Astrocyte (in vitro differentiated cells and primary cell): ENCODE results near the gene IQGAP3. TPM values are rescaled to one million over a fixed set of nuclear protein-coding genes. Genes with fewer than 3 reads are reported as not detected.
A peak's percentile ranks its signal among the peaks of the same experiment; 100 is the strongest.

ENCODE experiments used
- DNase-seq: peaks from one replicate; pipeline ENCODE4 v3.0.0-alpha.2; 2010; ENCODE audit warnings: low read depth
- FAIRE-seq: peaks from 2 replicates; lab custom pipeline; 2011; peaks lifted over from hg19 to GRCh38; lab: Jason Lieb, UNC
- H2AFZ ChIP-seq: 2 replicates; pipeline ENCODE4 v1.6.0; 2012; ENCODE audit warnings: low read depth, low read length, inconsistent platforms
- H3K27ac ChIP-seq: 2 replicates; pipeline ENCODE4 v1.5.1; 2011; ENCODE audit warnings: low read depth, low read length, inconsistent platforms
- H3K27me3 ChIP-seq: 2 replicates; pipeline ENCODE4 v1.6.0; 2011; ENCODE audit warnings: low read length, inconsistent platforms; ENCODE audit not compliant: insufficient read depth
- H3K36me3 ChIP-seq: 2 replicates; pipeline ENCODE4 v1.5.1; 2011; ENCODE audit warnings: low read length, inconsistent platforms; ENCODE audit not compliant: insufficient read depth
- H3K4me1 ChIP-seq: 2 replicates; pipeline ENCODE4 v1.5.1; 2011; ENCODE audit warnings: low read length, inconsistent platforms; ENCODE audit not compliant: insufficient read depth
- H3K4me2 ChIP-seq: 2 replicates; pipeline ENCODE4 v1.6.0; 2012; ENCODE audit warnings: low read length, inconsistent platforms
- H3K4me3 ChIP-seq: 2 replicates; pipeline ENCODE4 v1.5.1; 2011; ENCODE audit warnings: low read depth, mild to moderate bottlenecking, low read length, inconsistent platforms; ENCODE audit not compliant: insufficient read depth
- H3K79me2 ChIP-seq: 2 replicates; pipeline ENCODE4 v1.6.0; 2012; ENCODE audit warnings: mild to moderate bottlenecking, low read length, inconsistent platforms; ENCODE audit not compliant: insufficient read depth
- H3K9ac ChIP-seq: 2 replicates; pipeline ENCODE4 v1.6.0; 2012; ENCODE audit warnings: mild to moderate bottlenecking, low read length, inconsistent platforms
- H3K9me3 ChIP-seq: 2 replicates; pipeline ENCODE4 v1.5.1; 2012; ENCODE audit warnings: low read depth, mild to moderate bottlenecking, low read length, inconsistent platforms; ENCODE audit not compliant: insufficient read depth
- H4K20me1 ChIP-seq: 2 replicates; pipeline ENCODE4 v1.6.0; 2012; ENCODE audit warnings: low read length, inconsistent platforms; ENCODE audit not compliant: insufficient read depth
- H3K27ac Mint-ChIP-seq: one replicate; pipeline ENCODE4 v1.8.0; 2021; ENCODE audit warnings: mild to moderate bottlenecking, mixed read lengths; ENCODE audit not compliant: unreplicated experiment
- H3K27me3 Mint-ChIP-seq: one replicate; pipeline ENCODE4 v1.8.0; 2021; ENCODE audit warnings: low read depth, mixed read lengths; ENCODE audit not compliant: unreplicated experiment
- H3K36me3 Mint-ChIP-seq: one replicate; pipeline ENCODE4 v1.8.0; 2021; ENCODE audit warnings: low read depth, mixed read lengths; ENCODE audit not compliant: unreplicated experiment
- H3K4me1 Mint-ChIP-seq: one replicate; pipeline ENCODE4 v1.8.0; 2021; ENCODE audit warnings: low read depth, mixed read lengths; ENCODE audit not compliant: unreplicated experiment
- H3K4me3 Mint-ChIP-seq: one replicate; pipeline ENCODE4 v1.8.0; 2021; ENCODE audit warnings: mild to moderate bottlenecking, moderate library complexity, mixed read lengths; ENCODE audit not compliant: unreplicated experiment
- H3K9me3 Mint-ChIP-seq: one replicate; pipeline ENCODE4 v1.8.0; 2021; ENCODE audit warnings: mild to moderate bottlenecking, mixed read lengths; ENCODE audit not compliant: unreplicated experiment
- EZH2 ChIP-seq: IDR thresholded peaks from 2 replicates; pipeline ENCODE4 v1.6.1; 2012; ENCODE audit warnings: mild to moderate bottlenecking, low read length, inconsistent platforms; ENCODE audit not compliant: insufficient read depth
- total RNA-seq: library from RNA; stranded (reverse); gene quantifications from 2 replicates; pipeline ENCODE4 v1.2.1, GENCODE V29; 2021
- TF ChIP-seq, protein P1 (sequence below): IDR thresholded peaks from 2 replicates; pipeline ENCODE4 v1.5.1; 2011; ENCODE audit warnings: low read depth, mild to moderate bottlenecking, inconsistent platforms, low read length, moderate library complexity; ENCODE audit not compliant: insufficient read depth

IQGAP3 gene
- total RNA-seq, 1 donor from 2014 or later = 2.2 TPM

DNA sequence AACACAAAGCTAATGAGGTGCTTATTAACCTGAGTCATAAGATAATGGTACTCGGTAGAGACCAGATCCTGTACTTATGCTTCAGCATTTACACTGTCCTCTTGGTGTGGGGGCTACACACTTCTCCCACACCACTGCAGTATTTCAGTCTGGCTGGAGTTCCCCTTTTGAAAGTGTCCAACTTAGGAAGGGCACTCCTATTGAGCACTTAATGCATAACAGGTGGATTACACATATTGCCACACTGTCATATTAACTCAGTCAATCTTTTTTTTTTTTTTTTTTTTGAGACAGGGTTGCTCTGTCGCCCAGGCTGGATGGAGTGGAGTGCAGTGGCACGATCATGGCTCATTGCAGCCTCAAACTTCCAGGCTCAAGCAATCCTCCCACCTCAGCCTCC is 27.4 kb upstream of the IQGAP3 start:
- peak overlapping the region; percentile 87 for H3K4me2 ChIP-seq
- no peaks in the 10 kb centered on the region for H3K27me3 ChIP-seq
- H4K20me1 ChIP-seq = peaks cover 28% of the 10 kb centered on the region
- Mint-ChIP-seq H3K27ac (no peak overlapping the region), H3K4me3 (no peak overlapping the region), H3K27me3 (no peaks in the 10 kb centered on the region), H3K4me1 (peaks cover 8% of the 10 kb centered on the region), H3K9me3 (no peaks in the 10 kb centered on the region), H3K36me3 (peaks cover 19% of the 10 kb centered on the region)
- TF ChIP-seq, protein P1, sequence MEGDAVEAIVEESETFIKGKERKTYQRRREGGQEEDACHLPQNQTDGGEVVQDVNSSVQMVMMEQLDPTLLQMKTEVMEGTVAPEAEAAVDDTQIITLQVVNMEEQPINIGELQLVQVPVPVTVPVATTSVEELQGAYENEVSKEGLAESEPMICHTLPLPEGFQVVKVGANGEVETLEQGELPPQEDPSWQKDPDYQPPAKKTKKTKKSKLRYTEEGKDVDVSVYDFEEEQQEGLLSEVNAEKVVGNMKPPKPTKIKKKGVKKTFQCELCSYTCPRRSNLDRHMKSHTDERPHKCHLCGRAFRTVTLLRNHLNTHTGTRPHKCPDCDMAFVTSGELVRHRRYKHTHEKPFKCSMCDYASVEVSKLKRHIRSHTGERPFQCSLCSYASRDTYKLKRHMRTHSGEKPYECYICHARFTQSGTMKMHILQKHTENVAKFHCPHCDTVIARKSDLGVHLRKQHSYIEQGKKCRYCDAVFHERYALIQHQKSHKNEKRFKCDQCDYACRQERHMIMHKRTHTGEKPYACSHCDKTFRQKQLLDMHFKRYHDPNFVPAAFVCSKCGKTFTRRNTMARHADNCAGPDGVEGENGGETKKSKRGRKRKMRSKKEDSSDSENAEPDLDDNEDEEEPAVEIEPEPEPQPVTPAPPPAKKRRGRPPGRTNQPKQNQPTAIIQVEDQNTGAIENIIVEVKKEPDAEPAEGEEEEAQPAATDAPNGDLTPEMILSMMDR = no peak
- TF ChIP-seq EZH2 = no peak
- no peak for DNase-seq
- H3K36me3 ChIP-seq = peaks cover 32% of the 10 kb centered on the region
- H3K9me3 ChIP-seq = no peaks in the 10 kb centered on the region
- H3K4me1 ChIP-seq = peaks cover 8% of the 10 kb centered on the region
- H3K4me3 ChIP-seq = no peak overlapping the region
- peaks cover 32% of the 10 kb centered on the region for H3K79me2 ChIP-seq
- no peak overlapping the region for H3K27ac ChIP-seq
- H2AFZ ChIP-seq = no peak overlapping the region
- H3K9ac ChIP-seq = peak overlapping the region; percentile 2
- FAIRE-seq = no peak

DNA sequence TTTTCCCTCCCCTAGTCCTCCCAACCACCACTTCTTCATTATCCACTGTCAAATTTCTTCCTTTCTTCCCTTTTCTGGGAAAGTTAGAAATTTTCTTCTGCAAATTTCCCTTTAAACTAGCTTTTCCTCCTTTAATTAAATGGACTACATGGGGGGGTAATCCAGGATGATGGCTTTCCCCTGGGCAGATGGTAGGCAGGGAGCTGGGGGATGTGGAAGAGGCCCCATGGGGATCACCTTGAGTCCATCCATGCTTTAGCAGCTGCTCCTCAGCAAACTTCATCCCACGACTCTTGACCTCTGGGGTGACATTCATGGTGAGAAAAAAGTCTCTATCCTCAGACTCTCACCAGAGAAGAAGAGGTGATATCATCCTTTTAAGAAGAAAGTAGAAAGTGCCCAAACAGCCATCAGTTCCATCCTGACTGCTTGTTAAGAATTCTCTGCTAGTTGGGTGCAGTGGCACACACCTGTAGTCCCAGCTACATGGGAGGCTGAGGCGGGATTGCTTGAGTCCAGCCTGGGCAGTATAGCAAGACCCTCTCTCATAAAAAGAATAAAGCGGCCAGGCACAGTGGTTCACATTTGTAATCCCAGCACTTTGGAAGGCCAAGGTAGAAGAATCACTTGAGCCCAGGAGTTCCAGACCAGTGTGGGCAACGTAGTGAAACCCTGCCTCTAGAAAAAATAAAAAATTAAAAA is 26.5 kb upstream of the IQGAP3 start:
- Histone ChIP-seq H3K4me3 (no peak overlapping the region), H3K9ac (no peak overlapping the region), H4K20me1 (peaks cover 31% of the 10 kb centered on the region), H3K36me3 (peaks cover 37% of the 10 kb centered on the region), H3K27ac (no peak overlapping the region), H3K4me2 (no peak overlapping the region), H3K4me1 (peaks cover 8% of the 10 kb centered on the region), H3K79me2 (peaks cover 32% of the 10 kb centered on the region), H3K27me3 (no peaks in the 10 kb centered on the region), H3K9me3 (no peaks in the 10 kb centered on the region), H2AFZ (no peak overlapping the region)
- no peak overlapping the region for H3K4me3 Mint-ChIP-seq
- DNase-seq (no peak), FAIRE-seq (no peak)
- H3K27ac Mint-ChIP-seq = no peak overlapping the region
- no peaks in the 10 kb centered on the region for H3K27me3 Mint-ChIP-seq
- peaks cover 8% of the 10 kb centered on the region for H3K4me1 Mint-ChIP-seq
- no peaks in the 10 kb centered on the region for H3K9me3 Mint-ChIP-seq
- H3K36me3 Mint-ChIP-seq = peaks cover 21% of the 10 kb centered on the region
- TF ChIP-seq EZH2 = no peak
- TF ChIP-seq, protein P1 = no peak

DNA sequence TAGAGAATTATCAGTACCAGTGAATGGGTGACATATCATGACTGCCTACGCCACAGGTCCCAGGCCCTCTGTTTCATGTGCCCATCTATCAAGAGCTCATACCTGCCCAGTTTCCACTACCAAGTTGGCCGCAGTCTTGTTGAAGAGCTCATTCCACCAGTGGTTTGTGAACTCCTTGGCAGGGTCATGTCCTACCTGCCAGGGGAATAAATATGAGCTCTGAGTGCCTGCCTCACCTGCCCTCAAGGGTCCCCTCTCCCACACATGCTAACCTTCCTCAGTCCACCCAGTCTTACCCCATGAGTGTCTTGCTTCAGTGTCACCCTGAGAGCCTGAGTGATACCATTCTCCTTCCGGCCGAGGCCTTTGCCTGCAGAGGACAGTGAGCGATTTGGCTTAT is 25.8 kb upstream of the IQGAP3 start:
- no peak overlapping the region for H3K9ac ChIP-seq
- TF ChIP-seq EZH2 = no peak
- TF ChIP-seq, protein P1 = no peak
- H3K27ac ChIP-seq = no peak overlapping the region
- peaks cover 32% of the 10 kb centered on the region for H4K20me1 ChIP-seq
- Mint-ChIP-seq H3K4me3 (peak overlapping the region; percentile 27), H3K9me3 (no peaks in the 10 kb centered on the region), H3K27me3 (no peaks in the 10 kb centered on the region), H3K27ac (no peak overlapping the region), H3K36me3 (peaks cover 21% of the 10 kb centered on the region), H3K4me1 (peaks cover 7% of the 10 kb centered on the region)
- no peaks in the 10 kb centered on the region for H3K9me3 ChIP-seq
- DNase-seq = no peak
- no peak overlapping the region for H3K4me3 ChIP-seq
- H3K27me3 ChIP-seq = no peaks in the 10 kb centered on the region
- H3K4me1 ChIP-seq = peaks cover 8% of the 10 kb centered on the region
- FAIRE-seq = no peak
- H3K4me2 ChIP-seq = no peak overlapping the region
- H3K36me3 ChIP-seq = peaks cover 37% of the 10 kb centered on the region
- peaks cover 32% of the 10 kb centered on the region for H3K79me2 ChIP-seq
- H2AFZ ChIP-seq = no peak overlapping the region
